Measurements from ENCODE around the gene GALNT13. TPM values are rescaled to one million over a fixed set of nuclear protein-coding genes. Genes with fewer than 3 reads are reported as not detected.

Gene GALNT13
- polyA plus RNA-seq, 3 donors: not detected

DNA sequence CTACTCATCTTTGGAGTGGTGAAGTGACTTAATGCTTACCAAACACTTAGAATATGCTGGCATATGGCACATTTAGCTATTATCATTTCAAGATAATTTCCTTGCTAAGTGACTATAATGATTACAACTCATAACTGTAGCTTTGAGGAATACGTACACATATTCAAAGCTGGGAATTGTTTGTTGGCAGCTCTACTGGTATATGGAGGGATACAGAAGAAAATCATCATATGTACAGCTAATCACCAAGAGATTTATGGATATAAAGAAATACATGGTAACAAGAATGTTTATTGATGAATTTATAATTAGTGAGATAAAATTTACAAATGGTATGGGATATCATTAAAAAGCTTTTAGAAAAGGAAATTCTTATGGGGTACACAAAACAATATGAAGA lies 207.2 kb downstream of the GALNT13 start:
- no peaks in the 10 kb centered on the region for H4K20me1 ChIP-seq (ENCODE audit: insufficient read depth, low read length)
- H3K9ac ChIP-seq (ENCODE audit: insufficient read depth, low read length, poor library complexity, severe bottlenecking): no peak overlapping the region
- no peaks in the 10 kb centered on the region for H3K27me3 Mint-ChIP-seq (ENCODE audit: low read depth in 3 of 3)
- no peaks in the 10 kb centered on the region for H3K79me2 ChIP-seq (ENCODE audit: insufficient read depth, low read length)
- H3K4me1 Mint-ChIP-seq: no peaks in the 10 kb centered on the region
- H3K4me1 ChIP-seq (ENCODE audit: control insufficient read depth in 1 of 2, insufficient read depth in 2 of 2, low read length in 2 of 2): no peaks in the 10 kb centered on the region
- no peak overlapping the region for H2AFZ ChIP-seq (ENCODE audit: insufficient read depth, low read depth, low read length, poor library complexity, severe bottlenecking)
- no peak overlapping the region for H3K4me3 Mint-ChIP-seq
- no peak overlapping the region for H3K4me3 ChIP-seq (replicated peaks in 1 of 3; ENCODE audit: low read depth in 2 of 3, low read length in 3 of 3)
- no peak overlapping the region for H3K27ac ChIP-seq (ENCODE audit: low read depth in 1 of 2, low read length in 2 of 2)
- no CpG with 5 or more reads among the region's 1 CpG for WGBS (ENCODE audit: insufficient coverage)
- TF ChIP-seq CTCF (IDR thresholded peaks at IDR 0.05): no peak
- peaks cover 0 to 3% (median 2%) of the 10 kb centered on the region in 7 donors for H3K9me3 Mint-ChIP-seq
- H3K27me3 ChIP-seq (ENCODE audit: control insufficient read depth in 2 of 2, insufficient read depth in 2 of 2, low read length in 2 of 2): no peaks in the 10 kb centered on the region
- H3K36me3 ChIP-seq (replicated peaks in 1 of 2; ENCODE audit: control insufficient read depth in 1 of 2, insufficient read depth in 2 of 2, low read length in 2 of 2): no peaks in the 10 kb centered on the region
- H3K9me3 ChIP-seq (replicated peaks in 1 of 2; ENCODE audit: control insufficient read depth in 1 of 2, insufficient read depth in 1 of 2, low read length in 2 of 2): no peaks in the 10 kb centered on the region
- no peak for DNase-seq
- H3K4me2 ChIP-seq (replicated peaks; ENCODE audit: extremely low read depth, low read length, poor library complexity, severe bottlenecking): no peak overlapping the region
- H3K36me3 Mint-ChIP-seq: no peaks in the 10 kb centered on the region
- intact Hi-C loops (cut with micrococcal nuclease): no loop called here
- no peak overlapping the region for H3K27ac Mint-ChIP-seq

- no peaks in the 10 kb centered on the region for H3K4me1 ChIP-seq (ENCODE audit: control insufficient read depth in 1 of 2, insufficient read depth in 2 of 2, low read length in 2 of 2)
Observed at GRCh38 chr2:154092571-154092970, 220.8 kb downstream of the GALNT13 start.

More at GRCh38 chr2:154092571-154092970, 220.8 kb downstream of the GALNT13 start:
- Histone ChIP-seq H3K27ac (ENCODE audit: low read depth in 1 of 2, low read length in 2 of 2) (no peak overlapping the region), H3K4me3 (replicated peaks in 1 of 3; ENCODE audit: low read depth in 2 of 3, low read length in 3 of 3) (no peak overlapping the region), H2AFZ (ENCODE audit: insufficient read depth, low read depth, low read length, poor library complexity, severe bottlenecking) (no peak overlapping the region), H3K9ac (ENCODE audit: insufficient read depth, low read length, poor library complexity, severe bottlenecking) (no peak overlapping the region), H3K27me3 (ENCODE audit: control insufficient read depth in 2 of 2, insufficient read depth in 2 of 2, low read length in 2 of 2) (no peaks in the 10 kb centered on the region), H3K4me2 (replicated peaks; ENCODE audit: extremely low read depth, low read length, poor library complexity, severe bottlenecking) (no peak overlapping the region), H3K79me2 (ENCODE audit: insufficient read depth, low read length) (no peaks in the 10 kb centered on the region), H3K36me3 (replicated peaks in 1 of 2; ENCODE audit: control insufficient read depth in 1 of 2, insufficient read depth in 2 of 2, low read length in 2 of 2) (no peaks in the 10 kb centered on the region), H4K20me1 (ENCODE audit: insufficient read depth, low read length) (no peaks in the 10 kb centered on the region), H3K9me3 (replicated peaks in 1 of 2; ENCODE audit: control insufficient read depth in 1 of 2, insufficient read depth in 1 of 2, low read length in 2 of 2) (no peaks in the 10 kb centered on the region)
- Mint-ChIP-seq H3K4me3 (no peak overlapping the region), H3K27ac (no peak overlapping the region), H3K36me3 (no peaks in the 10 kb centered on the region), H3K27me3 (ENCODE audit: low read depth in 3 of 3) (no peaks in the 10 kb centered on the region), H3K9me3 (peaks cover 0 to 10% (median 0%) of the 10 kb centered on the region in 7 donors), H3K4me1 (no peaks in the 10 kb centered on the region)
- WGBS (ENCODE audit: insufficient coverage): 76% methylated on average over 2 of the region's 2 CpGs
- DNase-seq: no peak
- no peak for TF ChIP-seq CTCF (IDR thresholded peaks at IDR 0.05)
- intact Hi-C loops (cut with micrococcal nuclease): no loop called here

All from CD14-positive monocyte (primary cell).